ENCODE data around the gene NADSYN1.

NADSYN1 gene

GRCh38 chr11:71474771-71475483, 21.9 kb downstream of the NADSYN1 start:
- DNase-seq, result no peak

GRCh38 chr11:71476031-71476430, 23.0 kb downstream of the NADSYN1 start:
- no peak for DNase-seq

- DNase-seq, result no peak
Observed at GRCh38 chr11:71476926-71477640, 24.1 kb downstream of the NADSYN1 start.

- no peak for DNase-seq
Observed at GRCh38 chr11:71477641-71478527, 24.9 kb downstream of the NADSYN1 start.

GRCh38 chr11:71478528-71478840, 25.5 kb downstream of the NADSYN1 start:
- no peak for DNase-seq

DNA sequence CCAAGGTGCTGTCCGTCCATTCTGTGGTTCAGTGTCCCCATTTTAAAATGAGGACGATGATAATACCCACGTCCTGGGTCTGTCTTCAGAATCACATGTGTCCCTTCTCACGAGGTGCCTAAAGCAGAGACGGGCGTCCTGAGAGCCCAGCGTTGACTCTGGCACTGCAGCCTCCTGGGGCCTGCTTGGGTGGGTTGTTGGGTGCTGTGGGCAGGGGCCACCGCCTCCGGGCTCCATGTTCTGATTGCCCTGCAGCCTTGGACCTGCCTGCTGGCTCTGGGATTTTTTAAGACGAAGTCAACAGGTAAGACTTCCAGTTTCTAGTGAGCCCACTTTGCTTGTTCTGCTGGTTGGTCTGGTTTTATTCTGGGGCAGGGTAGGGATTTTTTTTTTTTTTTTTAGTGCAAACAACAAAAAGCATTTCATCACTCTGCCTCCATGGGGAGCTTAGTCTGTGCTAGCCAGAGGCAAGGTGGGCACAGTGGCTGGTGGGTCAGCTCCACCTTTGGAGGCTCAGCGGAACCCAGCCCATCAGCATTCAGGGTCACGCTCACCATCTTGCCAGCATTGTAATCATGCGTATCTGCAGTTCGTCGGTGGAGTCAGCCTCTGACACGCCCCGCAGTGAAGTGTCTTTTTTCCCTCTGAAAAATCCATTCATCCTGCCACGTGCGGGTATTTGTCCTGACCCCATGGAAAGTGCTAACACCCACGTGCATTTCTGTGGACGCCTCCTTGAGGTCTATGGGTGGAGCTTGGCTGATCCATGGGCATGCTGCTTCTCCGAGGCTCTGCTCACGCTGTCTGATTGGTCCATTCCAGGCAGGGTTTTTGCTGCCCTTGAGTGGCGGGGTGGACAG, 28.3 kb downstream of the NADSYN1 start:
- DNase-seq, result no peak

DNA sequence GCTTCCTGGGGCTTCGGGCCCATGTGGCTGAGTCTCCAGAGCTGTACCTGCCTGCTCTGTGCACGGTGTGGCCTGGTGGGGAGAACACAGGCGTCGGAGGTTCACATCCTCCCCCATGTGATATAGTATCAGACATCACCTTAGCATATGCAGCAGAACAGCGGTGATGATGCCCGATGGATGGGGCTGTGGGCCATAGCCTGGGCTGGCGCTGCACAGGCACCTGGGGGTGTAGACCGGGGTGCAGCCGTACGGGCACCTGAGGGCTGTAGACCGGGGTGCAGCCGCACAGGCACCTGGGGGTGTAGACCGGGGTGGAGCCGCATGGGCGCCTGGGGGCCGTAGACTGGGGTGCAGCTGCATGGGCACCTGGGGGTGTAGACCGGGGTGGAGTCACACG, 29.2 kb downstream of the NADSYN1 start:
- DNase-seq, result no peak

GRCh38 chr11:71482746-71483364, 29.9 kb downstream of the NADSYN1 start:
- no peak for DNase-seq

- DNase-seq, result no peak
Observed at GRCh38 chr11:71483692-71484091, 30.7 kb downstream of the NADSYN1 start.

DNA sequence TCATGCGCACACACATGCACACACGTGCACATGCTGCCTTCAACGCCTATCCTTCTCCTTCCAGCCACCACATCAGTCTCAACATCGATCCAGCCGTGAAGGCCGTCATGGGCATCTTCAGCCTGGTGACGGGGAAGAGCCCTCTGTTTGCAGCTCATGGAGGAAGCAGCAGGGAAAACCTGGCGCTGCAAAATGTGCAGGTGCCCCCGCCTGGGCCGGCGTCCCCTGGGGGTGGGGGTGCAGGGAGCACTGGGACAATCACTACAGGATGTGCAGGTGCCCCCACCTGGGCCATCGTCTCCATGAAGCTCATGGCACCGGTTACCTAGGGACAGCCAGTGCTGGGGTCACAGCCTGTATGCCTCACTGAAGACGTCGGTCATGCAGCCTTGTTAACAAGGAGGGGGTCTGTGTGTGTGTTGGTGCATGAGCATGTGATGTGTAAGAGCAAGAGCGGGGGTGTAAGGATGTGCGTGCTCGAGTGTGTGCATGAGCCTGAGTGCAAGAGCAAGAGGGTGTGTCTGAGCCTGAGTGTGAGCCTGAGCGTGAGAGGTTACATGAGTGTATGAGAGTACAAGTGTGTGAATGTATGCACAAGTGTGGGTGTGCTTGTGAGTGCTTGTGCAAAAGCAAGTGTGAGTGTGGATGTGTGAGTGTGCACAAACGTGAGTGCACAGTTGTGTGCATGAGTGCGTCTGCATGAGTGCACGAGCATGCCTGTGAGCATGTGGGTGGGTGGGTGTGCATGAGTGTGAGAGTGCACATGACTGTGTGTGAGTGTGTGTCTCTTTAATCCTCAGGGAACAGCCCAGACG, 31.5 kb downstream of the NADSYN1 start:
- DNase-seq, result no peak

- DNase-seq, result no peak
Observed at GRCh38 chr11:71485063-71485399, 32.0 kb downstream of the NADSYN1 start.

DNA sequence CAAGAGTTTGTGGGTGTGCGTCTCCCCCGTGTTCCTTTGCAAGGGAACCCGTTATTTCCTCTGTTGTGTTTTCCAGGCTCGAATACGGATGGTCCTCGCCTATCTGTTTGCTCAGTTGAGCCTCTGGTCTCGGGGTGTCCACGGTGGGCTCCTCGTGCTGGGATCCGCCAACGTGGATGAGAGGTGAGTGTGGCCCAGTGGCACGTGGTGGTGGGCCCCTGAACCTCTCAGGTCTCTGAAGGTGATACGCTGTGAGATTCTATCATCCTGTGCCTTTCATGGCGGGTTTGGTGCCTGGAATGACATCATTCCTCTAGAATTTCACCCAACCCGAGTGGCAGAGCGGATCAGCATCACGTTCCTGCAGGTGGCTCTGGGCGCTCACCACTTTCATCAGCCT, 32.5 kb downstream of the NADSYN1 start:
- no peak for DNase-seq

DNA sequence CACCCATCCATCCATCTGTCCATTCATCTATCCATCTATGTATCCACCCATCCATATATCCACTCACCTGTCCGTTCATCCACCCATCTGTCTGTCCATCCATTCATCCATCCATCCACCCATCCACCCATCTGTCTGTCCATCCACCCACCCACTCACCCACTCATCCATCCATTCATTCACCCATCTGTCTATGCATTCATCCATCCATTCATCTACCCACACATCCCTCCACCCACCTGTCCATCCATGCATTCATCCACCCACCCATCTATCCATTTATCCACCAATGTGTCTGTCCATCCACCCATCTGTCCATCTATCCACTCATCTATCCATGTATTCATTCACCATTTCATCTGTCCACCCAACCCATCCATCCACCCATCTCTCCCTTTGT, 33.3 kb downstream of the NADSYN1 start:
- no peak for DNase-seq

- DNase-seq, result no peak
Observed at GRCh38 chr11:71488681-71489270, 35.8 kb downstream of the NADSYN1 start.

- DNase-seq, result peak; percentile 61 to 69
Observed at GRCh38 chr11:71489311-71490043, 36.5 kb downstream of the NADSYN1 start.

GRCh38 chr11:71490044-71490730, 37.2 kb downstream of the NADSYN1 start:
- no peak for DNase-seq

- no peak for DNase-seq
Observed at GRCh38 chr11:71490731-71491390, 37.9 kb downstream of the NADSYN1 start.

DNA sequence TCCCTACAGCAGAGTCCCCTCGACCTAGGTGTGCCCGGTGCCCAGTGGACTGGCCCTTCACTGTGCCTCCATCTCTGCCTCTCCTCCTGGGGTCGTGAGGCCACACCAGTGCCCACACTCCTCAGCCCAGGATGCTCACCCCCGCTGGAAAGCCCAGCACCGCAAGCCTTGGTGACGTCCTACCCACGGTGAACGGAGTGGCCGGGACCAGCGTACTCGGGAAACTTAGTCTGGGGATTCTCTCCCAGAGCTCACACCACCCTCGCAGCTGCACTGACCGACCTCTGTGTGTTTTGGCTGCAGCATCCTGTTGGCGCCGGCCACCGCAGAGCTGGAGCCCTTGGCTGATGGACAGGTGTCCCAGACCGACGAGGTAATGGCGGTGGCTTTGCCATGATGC, 38.5 kb downstream of the NADSYN1 start:
- DNase-seq, result no peak

- peak; percentile 1 to 44 for DNase-seq
Observed at GRCh38 chr11:71491940-71492339, 38.9 kb downstream of the NADSYN1 start.
